Choroid plexus epithelial cell (primary cell): ENCODE data around the gene PDHA1.

Experiments
- DNase-seq: peaks from one replicate; pipeline ENCODE4 v3.0.0-alpha.2; 2010; ENCODE audit warnings: low read depth
- H3K4me3 ChIP-seq: 2 replicates; pipeline ENCODE4 v1.5.1; 2011; ENCODE audit warnings: low read depth, mild to moderate bottlenecking, control low read depth, low read length, moderate library complexity
- TF ChIP-seq, protein P1 (sequence below): conservative IDR thresholded peaks from 2 replicates; pipeline ENCODE4 v1.5.1; 2011; ENCODE audit warnings: low read depth, mild to moderate bottlenecking, control low read depth, inconsistent platforms, low read length, moderate library complexity

The PDHA1 gene

DNA sequence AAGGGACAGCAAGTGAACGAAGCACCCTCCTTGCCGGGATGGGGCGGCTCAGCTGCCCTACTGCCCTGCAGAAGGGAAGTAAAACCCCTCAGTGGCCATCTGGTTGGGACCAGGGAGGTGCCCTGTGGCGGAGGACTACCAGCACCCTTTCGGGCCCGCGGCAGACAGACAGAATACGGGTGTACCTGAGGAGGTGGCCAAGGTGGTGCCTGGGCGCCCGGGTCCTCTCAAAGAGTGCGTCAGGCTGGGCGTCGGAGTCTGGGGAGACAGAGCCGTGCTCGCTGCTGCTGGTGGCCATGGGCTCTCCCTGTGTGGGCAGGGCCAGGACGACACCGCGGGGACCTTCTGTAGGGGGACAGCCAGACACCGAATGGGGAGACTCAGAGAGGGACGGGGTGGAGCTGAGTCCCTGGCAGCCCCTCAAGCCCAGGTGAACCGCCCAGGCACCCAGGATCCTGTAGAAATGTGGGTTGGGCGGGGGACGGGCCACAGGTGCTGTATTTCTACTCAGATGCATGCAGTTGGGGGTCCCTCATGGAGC lies 29.7 kb downstream of the PDHA1 start:
- no peak for DNase-seq
- no peak overlapping the region for H3K4me3 ChIP-seq
- TF ChIP-seq, protein P1, sequence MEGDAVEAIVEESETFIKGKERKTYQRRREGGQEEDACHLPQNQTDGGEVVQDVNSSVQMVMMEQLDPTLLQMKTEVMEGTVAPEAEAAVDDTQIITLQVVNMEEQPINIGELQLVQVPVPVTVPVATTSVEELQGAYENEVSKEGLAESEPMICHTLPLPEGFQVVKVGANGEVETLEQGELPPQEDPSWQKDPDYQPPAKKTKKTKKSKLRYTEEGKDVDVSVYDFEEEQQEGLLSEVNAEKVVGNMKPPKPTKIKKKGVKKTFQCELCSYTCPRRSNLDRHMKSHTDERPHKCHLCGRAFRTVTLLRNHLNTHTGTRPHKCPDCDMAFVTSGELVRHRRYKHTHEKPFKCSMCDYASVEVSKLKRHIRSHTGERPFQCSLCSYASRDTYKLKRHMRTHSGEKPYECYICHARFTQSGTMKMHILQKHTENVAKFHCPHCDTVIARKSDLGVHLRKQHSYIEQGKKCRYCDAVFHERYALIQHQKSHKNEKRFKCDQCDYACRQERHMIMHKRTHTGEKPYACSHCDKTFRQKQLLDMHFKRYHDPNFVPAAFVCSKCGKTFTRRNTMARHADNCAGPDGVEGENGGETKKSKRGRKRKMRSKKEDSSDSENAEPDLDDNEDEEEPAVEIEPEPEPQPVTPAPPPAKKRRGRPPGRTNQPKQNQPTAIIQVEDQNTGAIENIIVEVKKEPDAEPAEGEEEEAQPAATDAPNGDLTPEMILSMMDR, result no peak

DNA sequence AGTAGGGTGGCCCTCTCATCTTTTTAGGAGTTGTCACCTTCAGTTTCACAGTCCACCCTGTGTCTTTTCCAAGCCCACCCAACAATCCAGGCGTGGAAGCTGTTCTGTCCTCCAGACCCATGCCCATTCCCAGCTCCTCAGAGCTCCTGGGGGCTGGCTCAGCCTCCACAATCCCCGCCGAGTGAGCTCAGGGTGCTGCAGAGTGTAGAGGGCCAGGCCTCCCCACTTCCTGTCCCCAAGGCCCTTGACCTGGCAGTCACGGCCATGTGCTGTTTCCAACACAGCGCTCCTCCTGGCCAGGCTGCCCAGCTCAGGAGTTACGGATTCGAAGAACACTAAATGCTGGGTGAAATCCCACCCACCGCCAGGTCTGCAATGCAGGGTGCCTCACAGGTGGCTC lies 31.8 kb downstream of the PDHA1 start:
- DNase-seq, result no peak
- no peak overlapping the region for H3K4me3 ChIP-seq
- TF ChIP-seq, protein P1, result no peak

DNA sequence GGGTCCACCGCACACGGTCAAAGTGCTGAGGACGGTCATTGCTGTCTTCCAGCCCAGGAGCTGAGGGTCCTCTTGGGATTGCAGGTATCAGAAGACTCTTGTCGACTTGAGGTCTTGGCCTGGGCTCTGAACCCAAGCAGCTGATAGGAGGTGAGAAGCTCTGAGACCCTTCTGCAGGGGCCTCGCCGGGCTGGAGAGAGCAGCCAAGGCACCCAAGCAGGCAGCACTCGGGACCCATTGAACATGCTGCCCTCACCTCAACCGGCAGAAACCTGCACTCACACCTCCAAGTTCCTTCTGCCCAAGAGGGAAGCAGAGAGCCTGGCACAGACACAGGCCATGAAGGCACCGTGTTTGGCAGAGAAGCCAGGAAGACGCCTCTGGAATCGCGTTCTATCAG lies 34.1 kb downstream of the PDHA1 start:
- no peak overlapping the region for H3K4me3 ChIP-seq
- no peak for DNase-seq
- TF ChIP-seq, protein P1, result no peak

DNA sequence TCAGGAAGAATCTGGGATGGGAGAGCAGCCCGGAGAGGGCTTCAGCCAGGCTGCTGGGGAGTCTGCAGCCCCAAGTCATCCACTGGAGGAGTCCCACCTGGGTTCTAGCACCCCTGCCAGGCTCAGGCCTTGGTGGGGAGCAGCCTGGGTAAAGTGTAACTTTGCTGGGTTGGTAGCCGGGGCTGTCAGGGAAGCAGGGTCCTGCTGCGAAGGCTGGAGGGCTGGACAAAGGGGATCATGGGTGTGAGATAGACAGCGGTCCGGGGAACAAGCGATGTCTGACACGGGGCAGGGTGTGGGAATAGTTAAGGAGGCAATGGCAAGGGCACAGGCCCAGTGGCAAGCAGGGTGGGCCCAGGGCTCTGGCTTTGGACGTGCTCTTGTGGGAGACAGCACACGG lies 37.6 kb downstream of the PDHA1 start:
- H3K4me3 ChIP-seq, result no peak overlapping the region
- TF ChIP-seq, protein P1, result no peak
- no peak for DNase-seq

DNA sequence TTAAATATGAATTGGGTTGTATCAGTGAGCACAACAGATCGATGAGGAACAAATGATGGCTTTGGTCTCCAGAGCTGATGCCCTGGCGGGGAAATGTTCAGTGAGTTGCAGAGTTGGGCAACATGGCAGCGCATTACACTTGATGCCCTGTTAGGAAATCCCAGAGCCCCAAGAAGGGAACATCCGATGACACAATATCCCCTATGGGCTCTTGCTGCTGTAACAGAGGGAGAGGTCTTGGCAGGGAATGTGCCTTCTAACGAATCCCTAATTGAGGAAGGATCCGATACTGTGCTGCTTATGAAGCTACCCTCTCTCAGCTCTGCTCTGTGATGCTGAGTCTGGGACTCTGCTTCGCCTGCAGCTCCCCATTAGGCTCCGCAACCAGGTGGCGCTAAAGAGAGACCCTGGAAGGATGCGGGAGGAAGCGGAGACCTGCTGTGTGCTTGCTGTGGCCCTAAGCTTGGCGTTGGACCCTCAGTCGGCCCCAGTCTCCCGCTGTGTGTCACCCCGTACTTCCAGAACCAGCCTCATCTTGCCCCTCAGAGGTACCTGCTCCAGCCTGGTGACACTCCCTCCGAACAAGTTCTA lies 38.9 kb downstream of the PDHA1 start:
- DNase-seq, result peak; percentile 56
- no peak overlapping the region for H3K4me3 ChIP-seq
- TF ChIP-seq, protein P1, result peak; percentile 78

DNA sequence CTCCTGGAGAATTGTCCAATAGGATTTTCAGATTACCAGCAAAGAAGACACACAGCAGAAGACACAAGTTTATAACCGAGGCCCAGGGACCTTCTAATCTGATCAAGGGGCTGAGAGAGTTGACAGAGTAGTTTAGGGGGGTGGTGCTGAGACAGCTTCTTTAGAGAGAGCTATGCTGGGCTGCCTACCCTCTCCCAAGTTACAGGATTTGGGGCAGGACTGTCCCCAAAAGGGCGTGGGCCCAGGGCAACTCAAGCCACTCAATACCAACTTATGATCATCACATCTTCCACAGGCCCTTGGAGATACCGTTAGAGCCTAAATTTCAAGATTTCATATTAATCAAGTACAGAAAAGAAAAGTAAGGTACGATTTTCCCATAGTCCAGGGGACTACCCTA lies 43.0 kb downstream of the PDHA1 start:
- no peak for DNase-seq
- TF ChIP-seq, protein P1, result no peak
- H3K4me3 ChIP-seq, result no peak overlapping the region

DNA sequence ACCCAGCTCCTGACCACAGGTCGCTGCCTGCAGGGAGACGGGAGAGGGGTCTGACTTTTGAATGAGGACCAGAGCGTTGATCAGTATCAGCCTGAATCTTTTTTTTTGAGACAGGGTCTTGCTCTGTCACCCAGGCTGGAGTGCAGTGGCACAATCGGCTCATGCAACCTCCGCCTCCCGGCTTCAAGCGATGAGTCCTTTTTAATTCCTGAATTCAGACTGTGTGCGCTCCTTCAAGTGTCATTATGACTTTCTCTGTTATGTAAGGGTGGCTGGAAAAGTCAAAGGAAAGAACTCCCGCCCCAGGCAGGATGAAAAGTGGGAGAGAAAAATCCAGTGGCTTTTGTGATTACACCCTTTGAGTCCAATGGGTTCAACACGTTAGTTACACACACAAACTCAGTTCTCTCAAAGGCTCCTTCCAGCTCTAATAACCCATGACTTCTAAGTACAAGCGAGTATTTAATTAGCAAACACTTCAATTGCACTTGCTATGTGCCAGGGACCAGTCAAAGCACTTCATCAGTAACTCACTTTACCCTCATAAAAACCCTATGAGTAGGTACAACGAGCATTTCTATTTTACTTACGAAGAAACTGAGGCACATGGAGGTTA lies 44.4 kb downstream of the PDHA1 start:
- H3K4me3 ChIP-seq, result no peak overlapping the region
- TF ChIP-seq, protein P1, result no peak
- DNase-seq, result no peak
